ENCODE results near the gene DMC1. TPM values are rescaled to one million over a fixed set of nuclear protein-coding genes. Genes with fewer than 3 reads are reported as not detected.
A peak's percentile ranks its signal among the peaks of the same experiment; 100 is the strongest.

Gene DMC1
- total RNA-seq, 1 donor from 2014 or later, result 1.2 TPM

GRCh38 chr22:38503021-38503420 lies 67.0 kb downstream of the DMC1 start:
- no peak for DNase-seq (ENCODE audit: low read depth)

GRCh38 chr22:38501797-38502672 lies 67.9 kb downstream of the DMC1 start:
- DNase-seq (ENCODE audit: low read depth), result no peak

- DNase-seq (ENCODE audit: low read depth), result no peak
Observed at GRCh38 chr22:38497869-38498268, 72.1 kb downstream of the DMC1 start.

GRCh38 chr22:38494939-38495338 lies 75.0 kb downstream of the DMC1 start:
- no peak for DNase-seq (ENCODE audit: low read depth)

GRCh38 chr22:38494498-38494897 lies 75.5 kb downstream of the DMC1 start:
- DNase-seq (ENCODE audit: low read depth), result no peak

GRCh38 chr22:38491707-38492348 lies 78.2 kb downstream of the DMC1 start:
- no peak for DNase-seq (ENCODE audit: low read depth)

- peak; percentile 53 for DNase-seq (ENCODE audit: low read depth)
Observed at GRCh38 chr22:38490915-38491314, 79.1 kb downstream of the DMC1 start.

GRCh38 chr22:38490475-38490874 lies 79.5 kb downstream of the DMC1 start:
- no peak for DNase-seq (ENCODE audit: low read depth)

- no peak for DNase-seq (ENCODE audit: low read depth)
Observed at GRCh38 chr22:38489561-38490145, 80.3 kb downstream of the DMC1 start.

GRCh38 chr22:38489142-38489541 lies 80.8 kb downstream of the DMC1 start:
- DNase-seq (ENCODE audit: low read depth), result no peak

GRCh38 chr22:38487946-38488345 lies 82.0 kb downstream of the DMC1 start:
- no peak for DNase-seq (ENCODE audit: low read depth)

GRCh38 chr22:38485783-38486182 lies 84.2 kb downstream of the DMC1 start:
- no peak for DNase-seq (ENCODE audit: low read depth)

- no peak for DNase-seq (ENCODE audit: low read depth)
Observed at GRCh38 chr22:38484244-38484643, 85.7 kb downstream of the DMC1 start.

- no peak for DNase-seq (ENCODE audit: low read depth)
Observed at GRCh38 chr22:38482662-38483308, 87.2 kb downstream of the DMC1 start.

- DNase-seq (ENCODE audit: low read depth), result no peak
Observed at GRCh38 chr22:38481871-38482332, 88.1 kb downstream of the DMC1 start.

GRCh38 chr22:38481162-38481870 lies 88.7 kb downstream of the DMC1 start:
- DNase-seq (ENCODE audit: low read depth), result no peak

- no peak for DNase-seq (ENCODE audit: low read depth)
Observed at GRCh38 chr22:38479096-38479837, 90.7 kb downstream of the DMC1 start.

- DNase-seq (ENCODE audit: low read depth), result no peak
Observed at GRCh38 chr22:38477585-38477984, 92.4 kb downstream of the DMC1 start.

- no peak for DNase-seq (ENCODE audit: low read depth)
Observed at GRCh38 chr22:38474003-38474607, 95.9 kb downstream of the DMC1 start.

GRCh38 chr22:38471237-38471636 lies 98.7 kb downstream of the DMC1 start:
- DNase-seq (ENCODE audit: low read depth), result no peak
